Mucosa of gallbladder (tissue), 1 donor: ENCODE data around the gene MOCS3. TPM values are rescaled to one million over a fixed set of nuclear protein-coding genes. Genes with fewer than 3 reads are reported as not detected.
A peak's percentile ranks its signal among the peaks of the same experiment; 100 is the strongest.

Source experiments
- DNase-seq: peaks from one replicate; pipeline ENCODE4 v3.0.0-alpha.2; 2020; ENCODE audit warnings: low spot score
- total RNA-seq: library from RNA; stranded (reverse); gene quantifications from one replicate; pipeline ENCODE4 v1.2.1, GENCODE V29; 2021
- donor health status: DM: no; HTN: no; CAD: no.

Gene MOCS3
- 5.2 TPM for total RNA-seq

DNA sequence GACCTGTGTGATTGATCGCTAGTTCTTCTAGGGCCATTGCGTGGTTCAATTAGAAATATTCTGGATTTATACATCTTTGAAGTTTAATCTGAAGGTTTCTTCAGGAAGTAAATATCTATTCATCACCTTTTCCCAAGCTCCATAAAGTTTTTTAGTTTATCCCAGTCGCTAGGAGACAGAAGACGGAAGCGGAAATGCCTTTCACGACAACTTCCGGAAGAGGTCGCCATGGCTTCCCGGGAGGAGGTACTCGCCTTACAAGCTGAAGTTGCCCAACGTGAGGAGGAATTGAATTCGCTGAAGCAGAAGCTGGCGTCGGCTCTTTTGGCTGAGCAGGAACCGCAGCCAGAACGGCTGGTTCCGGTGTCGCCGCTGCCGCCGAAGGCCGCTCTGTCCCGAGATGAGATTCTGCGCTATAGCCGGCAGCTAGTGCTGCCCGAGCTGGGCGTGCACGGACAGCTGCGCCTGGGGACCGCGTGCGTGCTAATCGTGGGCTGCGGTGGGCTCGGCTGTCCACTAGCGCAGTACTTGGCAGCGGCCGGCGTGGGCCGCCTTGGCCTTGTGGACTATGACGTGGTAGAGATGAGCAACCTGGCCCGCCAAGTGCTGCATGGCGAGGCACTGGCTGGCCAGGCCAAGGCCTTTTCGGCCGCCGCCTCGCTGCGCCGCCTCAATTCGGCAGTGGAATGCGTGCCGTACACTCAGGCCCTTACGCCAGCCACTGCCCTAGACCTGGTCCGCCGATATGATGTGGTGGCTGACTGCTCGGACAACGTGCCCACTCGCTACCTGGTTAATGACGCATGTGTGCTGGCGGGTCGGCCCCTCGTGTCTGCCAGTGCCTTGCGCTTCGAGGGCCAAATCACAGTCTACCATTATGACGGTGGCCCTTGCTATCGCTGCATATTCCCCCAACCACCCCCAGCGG is at the start of gene MOCS3:
TSS of gene MOCS3 (plus strand) at position 204 of the 928 bp plus-strand sequence. CDS start at position 229, 25 bp downstream.
- DNase-seq, result peak; percentile 86

GRCh38 chr20:50909413-50909812 is 49.2 kb upstream of the MOCS3 start:
- no peak for DNase-seq

DNA sequence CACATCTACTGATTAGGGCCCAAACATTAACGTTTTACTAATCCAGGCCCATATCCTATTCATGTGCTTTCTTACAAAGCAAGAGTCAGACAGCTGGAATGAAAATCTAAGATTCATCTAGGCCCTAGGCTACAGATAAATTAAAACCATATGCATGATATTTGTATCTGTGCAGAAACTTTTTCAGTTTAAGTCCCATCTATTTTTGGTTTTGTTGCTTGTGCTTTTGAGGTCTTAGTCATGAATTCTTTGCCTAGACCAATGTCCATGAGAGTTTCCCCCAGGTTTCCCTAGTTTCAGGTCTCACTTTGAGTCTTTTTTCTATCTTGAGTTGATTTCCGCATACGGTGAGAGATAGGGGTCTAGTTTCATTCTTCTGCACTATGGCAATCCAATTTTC is 47.6 kb upstream of the MOCS3 start:
- no peak for DNase-seq

- no peak for DNase-seq
Measured at GRCh38 chr20:50911716-50912115, 46.9 kb upstream of the MOCS3 start.

DNA sequence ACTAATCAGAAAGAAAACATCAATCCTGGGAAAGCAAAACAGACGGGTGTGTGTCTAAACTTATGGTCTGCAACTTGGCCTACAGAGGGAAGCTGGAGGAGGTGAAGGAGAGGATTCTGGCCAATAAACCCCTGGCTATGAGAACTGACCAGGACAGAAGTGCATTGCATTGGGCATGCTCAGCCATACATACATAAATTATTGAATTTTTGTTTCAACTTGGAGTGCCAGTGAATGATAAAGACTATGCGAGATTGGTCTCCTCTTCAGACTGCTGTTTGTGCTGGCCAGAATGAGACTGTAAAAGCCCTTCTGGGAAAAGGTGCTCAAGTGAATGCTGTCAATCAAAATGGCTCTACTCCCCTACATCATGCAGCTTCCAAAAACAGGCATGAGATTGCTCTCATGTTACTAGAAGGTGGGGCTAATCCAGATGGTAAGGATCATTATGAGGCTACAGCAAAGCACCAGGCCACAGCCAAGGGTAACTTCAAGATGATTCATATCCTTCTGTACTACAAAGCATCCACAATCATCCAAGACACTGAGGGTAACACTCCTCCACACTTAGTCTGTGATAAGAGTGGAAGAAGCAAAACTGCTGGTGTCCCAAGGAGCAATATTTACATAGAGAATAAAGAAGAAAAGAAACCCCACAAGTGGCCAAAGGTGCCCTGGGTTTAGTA is 44.8 kb upstream of the MOCS3 start:
- DNase-seq, result no peak

DNA sequence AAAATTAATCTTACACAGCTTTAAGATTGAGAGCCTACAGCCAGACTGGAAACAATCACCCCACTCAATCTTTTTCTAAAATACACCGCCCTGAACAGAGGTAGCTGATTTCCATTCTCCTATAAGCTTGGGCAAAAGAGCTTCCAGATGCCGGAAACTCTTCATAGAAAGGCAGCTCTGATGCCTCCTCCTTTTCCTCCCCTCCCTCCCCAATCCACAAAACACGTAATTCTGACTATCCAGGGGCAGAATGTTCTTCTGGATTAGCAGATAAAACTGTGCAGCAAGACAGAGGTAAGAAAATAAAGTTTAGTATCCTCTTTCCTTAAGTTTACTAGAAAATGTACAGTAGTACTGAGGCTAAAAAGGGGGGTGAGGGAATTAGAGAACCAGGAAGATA is 43.2 kb upstream of the MOCS3 start:
- no peak for DNase-seq

DNA sequence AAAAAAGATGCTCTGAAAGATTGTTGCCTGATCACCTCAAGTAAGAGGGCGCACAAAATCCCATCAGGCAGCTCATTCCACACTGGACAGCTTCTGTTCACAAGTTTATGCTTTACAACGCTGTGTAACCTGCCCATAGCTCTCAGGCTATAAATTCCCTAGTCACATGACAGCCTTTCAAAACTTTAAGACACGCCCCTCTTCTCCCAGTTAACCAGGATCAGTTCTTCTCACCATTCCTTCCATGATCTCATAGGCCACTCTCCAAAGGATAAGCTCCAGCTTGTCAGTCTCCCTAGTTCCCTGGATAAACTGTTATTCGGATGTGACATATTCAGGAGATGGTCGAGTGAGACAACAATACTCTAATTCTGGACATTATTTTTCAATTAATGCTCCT is 42.4 kb upstream of the MOCS3 start:
- DNase-seq, result no peak

- no peak for DNase-seq
Measured at GRCh38 chr20:50916934-50917333, 41.7 kb upstream of the MOCS3 start.

DNA sequence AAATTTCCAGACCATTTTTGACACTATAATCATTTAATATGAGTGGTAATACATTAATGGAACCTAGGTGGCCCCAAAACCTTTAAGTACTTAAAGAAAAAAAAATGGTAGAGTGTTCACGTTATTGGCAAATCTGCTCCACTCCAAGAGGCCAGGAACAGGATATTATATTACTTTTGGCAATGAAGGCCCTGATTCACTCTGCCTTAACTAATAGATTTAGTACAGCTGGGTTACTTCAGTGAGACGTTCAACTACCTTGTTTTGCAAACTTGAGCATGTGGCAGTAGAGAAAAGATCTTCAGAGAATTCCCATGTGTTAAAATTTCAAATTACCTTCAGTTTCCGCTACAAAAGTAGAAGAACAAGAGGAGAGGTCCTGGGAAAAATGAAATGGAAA is 40.2 kb upstream of the MOCS3 start:
- DNase-seq, result no peak

GRCh38 chr20:50919567-50919966 is 39.1 kb upstream of the MOCS3 start:
- no peak for DNase-seq

GRCh38 chr20:50920997-50921396 is 37.6 kb upstream of the MOCS3 start:
- DNase-seq, result no peak

DNA sequence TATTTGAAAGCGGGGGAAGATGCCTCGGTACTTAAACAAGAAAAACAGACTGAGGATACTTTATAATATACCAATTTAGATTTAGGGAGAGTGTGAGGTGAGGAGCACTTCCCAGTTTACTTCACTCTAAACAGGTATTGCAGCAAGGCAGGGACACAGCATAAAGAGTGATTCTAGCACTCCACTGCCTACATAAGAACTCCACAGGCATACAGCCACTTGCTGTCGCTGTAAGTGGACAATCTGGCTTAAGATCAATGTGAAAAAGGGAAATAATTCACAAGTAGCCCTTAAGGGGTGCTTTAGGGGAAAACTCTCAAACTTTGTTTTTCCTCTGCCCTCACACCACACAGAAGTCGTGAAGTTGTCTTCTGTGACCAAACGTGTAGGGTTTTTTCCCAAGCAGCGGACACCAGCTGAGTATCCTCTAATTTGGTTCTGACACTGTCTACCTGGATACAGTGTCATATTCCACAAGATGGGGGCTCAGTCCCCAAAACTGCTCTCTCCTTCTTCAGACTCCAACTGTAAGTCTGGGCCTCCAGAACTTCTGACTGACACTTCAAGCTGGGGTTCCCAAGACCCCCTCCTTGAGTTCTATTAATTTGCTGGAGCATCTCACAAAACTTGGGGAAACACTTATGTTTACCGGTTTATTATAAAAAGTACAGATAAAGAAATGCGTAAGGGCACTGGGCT is 36.7 kb upstream of the MOCS3 start:
- DNase-seq, result no peak

- no peak for DNase-seq
Measured at GRCh38 chr20:50924261-50924920, 34.2 kb upstream of the MOCS3 start.

DNA sequence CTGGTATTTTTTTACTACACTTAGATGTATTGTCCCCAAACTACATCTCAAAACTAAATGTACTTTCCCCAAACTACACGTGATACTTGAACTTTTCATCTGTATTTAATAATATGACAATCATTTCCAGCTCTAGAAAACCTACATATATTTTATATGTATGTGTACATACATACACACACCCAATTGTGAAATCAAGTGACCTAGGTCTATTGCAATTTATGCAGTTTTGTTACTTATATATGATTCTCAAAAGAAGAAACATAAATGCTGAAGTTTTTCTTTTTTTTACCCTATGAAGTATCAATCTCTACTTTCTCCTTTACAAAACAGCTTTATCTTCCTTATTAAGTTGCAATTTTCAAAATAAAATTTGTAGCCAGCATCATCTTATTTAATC is 32.1 kb upstream of the MOCS3 start:
- no peak for DNase-seq

- no peak for DNase-seq
Measured at GRCh38 chr20:50928469-50928868, 30.1 kb upstream of the MOCS3 start.

GRCh38 chr20:50929299-50930138 is 29.1 kb upstream of the MOCS3 start:
- peak; percentile 93 for DNase-seq

DNA sequence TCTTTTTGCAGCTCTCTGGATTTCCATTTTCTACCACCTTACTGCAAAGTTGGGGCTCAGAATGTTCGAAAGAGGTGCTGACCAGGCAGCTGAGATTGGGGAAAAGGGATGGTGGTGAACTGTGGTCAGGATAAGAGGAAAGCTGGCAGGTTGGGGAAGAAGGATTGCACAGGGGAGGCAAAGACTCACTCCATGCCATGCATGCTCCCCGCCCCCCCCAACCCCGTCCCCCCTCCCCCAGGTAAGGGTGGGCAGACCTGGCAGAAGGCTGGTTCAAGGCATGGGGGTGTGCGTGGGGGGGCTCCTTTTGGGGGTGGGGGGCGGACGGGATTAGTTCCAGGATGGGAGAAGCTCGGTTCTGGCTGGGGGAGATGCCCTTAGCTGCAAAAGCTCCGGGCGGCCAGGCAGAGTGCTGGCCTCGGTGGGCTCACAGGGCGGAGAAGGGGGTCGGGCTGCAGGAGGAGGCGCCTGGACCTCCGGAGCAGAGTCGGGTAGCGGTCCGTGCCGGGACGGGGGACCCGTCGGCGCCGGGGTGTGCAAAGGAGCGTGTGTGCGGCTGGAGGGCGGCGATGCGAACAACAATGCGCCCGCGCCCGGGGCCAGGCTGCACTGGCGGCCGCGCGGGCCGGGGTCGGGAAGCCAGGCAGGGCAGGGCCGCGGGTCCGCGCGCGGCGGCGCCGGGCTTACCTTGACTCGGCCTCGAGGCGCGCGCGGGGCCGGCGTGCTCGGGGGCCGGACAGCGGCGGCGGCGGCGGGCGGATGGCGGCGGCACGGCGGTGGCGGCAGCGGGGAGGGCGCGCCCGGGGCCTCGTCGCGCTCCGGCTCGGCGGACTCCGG is 28.3 kb upstream of the MOCS3 start:
- DNase-seq, result no peak

DNA sequence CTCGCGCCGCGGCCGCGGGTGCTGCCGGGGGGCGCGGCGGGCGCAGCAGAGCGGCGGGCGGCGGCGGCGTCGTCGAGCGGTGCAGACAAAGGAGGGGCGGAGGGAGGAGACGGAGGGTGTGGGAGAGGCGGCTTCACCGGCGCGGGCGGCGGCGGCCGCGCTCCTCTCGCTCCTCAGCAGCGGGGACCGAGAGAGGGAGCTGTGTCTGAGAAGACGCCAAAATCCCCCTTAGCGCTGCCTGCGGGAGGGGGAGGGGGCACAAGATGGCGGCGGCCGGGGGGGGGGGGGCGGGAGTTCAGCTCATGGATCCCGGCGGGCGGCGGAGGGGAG is 27.7 kb upstream of the MOCS3 start:
- peak; percentile 18 for DNase-seq

DNA sequence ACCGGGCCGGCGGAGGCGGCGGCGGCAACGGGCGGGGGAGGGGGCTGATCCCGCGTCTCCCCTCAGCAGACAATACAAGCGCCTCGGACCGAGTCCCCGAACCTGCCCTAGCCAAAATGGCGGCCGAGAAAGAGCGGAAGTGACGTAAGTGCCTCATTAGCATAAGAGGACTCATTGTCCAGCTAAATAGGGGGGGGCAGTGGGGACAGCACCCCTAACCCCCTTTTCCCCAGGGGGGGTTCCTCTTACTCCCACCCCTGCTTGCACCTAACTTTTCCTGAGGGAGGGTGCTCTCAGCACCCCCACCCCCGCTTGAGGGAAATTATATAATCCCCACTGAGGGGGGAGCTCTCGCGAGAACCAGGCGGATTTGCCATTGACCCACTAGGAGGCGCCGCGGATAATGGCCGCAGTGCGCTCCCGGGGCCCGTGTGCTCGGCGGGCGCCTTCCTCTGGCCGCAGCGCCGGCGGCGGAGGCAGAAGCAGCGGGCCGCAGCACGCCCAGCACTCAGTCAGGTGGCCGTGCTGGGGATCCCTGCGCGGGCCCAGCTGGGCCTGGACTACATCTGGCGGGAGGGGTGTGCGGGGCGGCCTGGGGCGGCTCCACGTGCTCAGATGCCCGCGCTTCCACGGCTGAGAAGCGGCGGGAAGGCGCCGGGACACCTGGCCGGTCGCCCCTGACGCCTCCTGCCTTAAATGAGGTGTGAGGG is 27.2 kb upstream of the MOCS3 start, which contains the start of gene ADNP:
TSS of gene ADNP (minus strand) at position 132 of the 710 bp plus-strand sequence. CDS start 27,441 bp downstream, outside the sequence.
- DNase-seq, result peak; percentile 94
